Skeletal muscle satellite cell (primary cell): ENCODE results near the gene CHRND. TPM values are rescaled to one million over a fixed set of nuclear protein-coding genes. Genes with fewer than 3 reads are reported as not detected.

Experiments used
- H3K27me3 ChIP-seq: 2 replicates; pipeline ENCODE4 v1.7.0; 2013; ENCODE audit warnings: low read length; ENCODE audit not compliant: control insufficient read depth, insufficient read depth
- H3K36me3 ChIP-seq: 2 replicates; pipeline ENCODE4 v1.7.0; 2013; ENCODE audit warnings: mild to moderate bottlenecking, control low read depth, low read length; ENCODE audit not compliant: insufficient read depth
- H3K4me1 ChIP-seq: 2 replicates; pipeline ENCODE4 v1.7.0; 2013; ENCODE audit warnings: low read length; ENCODE audit not compliant: control insufficient read depth, insufficient read depth
- H3K4me2 ChIP-seq: 2 replicates; pipeline ENCODE4 v1.7.0; 2013; ENCODE audit warnings: mild to moderate bottlenecking, low read length
- H3K4me3 ChIP-seq: 2 replicates; pipeline ENCODE4 v1.7.0; 2013; ENCODE audit warnings: low read length
- H3K9ac ChIP-seq: 2 replicates; pipeline ENCODE4 v1.7.0; 2013; ENCODE audit warnings: mild to moderate bottlenecking, low read depth, low read length, moderate library complexity
- H3K9me3 ChIP-seq: replicated peaks from 2 replicates; pipeline ENCODE4 v1.7.0; 2013; ENCODE audit warnings: mild to moderate bottlenecking, control low read depth, low read length
- total RNA-seq: library from RNA; depleted of rRNA; stranded (reverse); fragments of >200 nt; gene quantifications from 2 replicates; pipeline ENCODE4 v1.2.3, GENCODE V29; 2012; rRNA removed

CHRND gene
- under 0.01 and 2.0 TPM in 2 replicates for total RNA-seq

- H3K27me3 ChIP-seq = peaks cover 26% of the 10 kb centered on the region
- H3K4me2 ChIP-seq = no peak within 1 kb of the TSS
- H3K4me3 ChIP-seq = no peak within 1 kb of the TSS
- no peaks in the 10 kb centered on the region for H3K36me3 ChIP-seq
- H3K9ac ChIP-seq = no peak within 1 kb of the TSS
- no peaks in the 10 kb centered on the region for H3K9me3 ChIP-seq
- H3K4me1 ChIP-seq = peaks cover 25% of the 10 kb centered on the region
Observed at GRCh38 chr2:232525791-232526371, at the start of gene CHRND. CHRND (plus strand) TSS chr2:232526160; CDS start chr2:232526216, 56 bp downstream.

GRCh38 chr2:232476791-232477190 lies 49.2 kb upstream of the CHRND start:
- Histone ChIP-seq H3K9me3 (no peaks in the 10 kb centered on the region), H3K4me3 (no peak overlapping the region), H3K4me2 (no peak overlapping the region), H3K36me3 (no peaks in the 10 kb centered on the region), H3K27me3 (peaks cover 77% of the 10 kb centered on the region), H3K4me1 (no peaks in the 10 kb centered on the region), H3K9ac (no peak overlapping the region)

- Histone ChIP-seq H3K4me2 (no peak overlapping the region), H3K27me3 (peaks cover 71% of the 10 kb centered on the region), H3K36me3 (no peaks in the 10 kb centered on the region), H3K9ac (no peak overlapping the region), H3K4me1 (no peaks in the 10 kb centered on the region), H3K9me3 (no peaks in the 10 kb centered on the region), H3K4me3 (no peak overlapping the region)
Observed at GRCh38 chr2:232477751-232478510, 48.0 kb upstream of the CHRND start.

- H3K27me3 ChIP-seq = peaks cover 69% of the 10 kb centered on the region
Observed at GRCh38 chr2:232478571-232479340, 47.2 kb upstream of the CHRND start.

GRCh38 chr2:232479341-232480200 lies 46.4 kb upstream of the CHRND start:
- no peak overlapping the region for H3K9ac ChIP-seq
- no peak overlapping the region for H3K4me3 ChIP-seq
- H3K36me3 ChIP-seq = no peaks in the 10 kb centered on the region
- H3K27me3 ChIP-seq = peaks cover 69% of the 10 kb centered on the region
- H3K4me2 ChIP-seq = no peak overlapping the region
- H3K9me3 ChIP-seq = no peaks in the 10 kb centered on the region
- no peaks in the 10 kb centered on the region for H3K4me1 ChIP-seq

More at GRCh38 chr2:232478571-232479340, 47.2 kb upstream of the CHRND start:
- no peaks in the 10 kb centered on the region for H3K4me1 ChIP-seq
- no peaks in the 10 kb centered on the region for H3K36me3 ChIP-seq
- no peak overlapping the region for H3K4me2 ChIP-seq
- H3K9ac ChIP-seq = no peak overlapping the region
- no peaks in the 10 kb centered on the region for H3K9me3 ChIP-seq
- no peak overlapping the region for H3K4me3 ChIP-seq

- Histone ChIP-seq H3K4me3 (no peak overlapping the region), H3K4me1 (no peaks in the 10 kb centered on the region), H3K36me3 (no peaks in the 10 kb centered on the region), H3K9me3 (no peaks in the 10 kb centered on the region), H3K9ac (no peak overlapping the region), H3K4me2 (no peak overlapping the region), H3K27me3 (peaks cover 70% of the 10 kb centered on the region)
Observed at GRCh38 chr2:232480201-232481190, 45.5 kb upstream of the CHRND start.

GRCh38 chr2:232481322-232482140 lies 44.4 kb upstream of the CHRND start:
- no peaks in the 10 kb centered on the region for H3K36me3 ChIP-seq
- no peak overlapping the region for H3K9ac ChIP-seq
- H3K4me3 ChIP-seq = no peak overlapping the region
- no peaks in the 10 kb centered on the region for H3K4me1 ChIP-seq
- no peaks in the 10 kb centered on the region for H3K9me3 ChIP-seq
- peaks cover 71% of the 10 kb centered on the region for H3K27me3 ChIP-seq
- H3K4me2 ChIP-seq = no peak overlapping the region

- no peak overlapping the region for H3K4me2 ChIP-seq
- H3K9me3 ChIP-seq = no peaks in the 10 kb centered on the region
- no peaks in the 10 kb centered on the region for H3K36me3 ChIP-seq
- no peak overlapping the region for H3K9ac ChIP-seq
- H3K27me3 ChIP-seq = peaks cover 75% of the 10 kb centered on the region
- no peaks in the 10 kb centered on the region for H3K4me1 ChIP-seq
- no peak overlapping the region for H3K4me3 ChIP-seq
Observed at GRCh38 chr2:232482301-232483238, 43.4 kb upstream of the CHRND start.

- H3K4me2 ChIP-seq = no peak overlapping the region
- peaks cover 71% of the 10 kb centered on the region for H3K27me3 ChIP-seq
- H3K4me3 ChIP-seq = no peak overlapping the region
Observed at GRCh38 chr2:232483311-232483922, 42.5 kb upstream of the CHRND start.

More at GRCh38 chr2:232483311-232483922, 42.5 kb upstream of the CHRND start:
- no peak overlapping the region for H3K9ac ChIP-seq
- H3K9me3 ChIP-seq = no peaks in the 10 kb centered on the region
- H3K36me3 ChIP-seq = no peaks in the 10 kb centered on the region
- no peaks in the 10 kb centered on the region for H3K4me1 ChIP-seq
